Osteocyte (in vitro differentiated cells): ENCODE results near the gene BFSP1. TPM values are rescaled to one million over a fixed set of nuclear protein-coding genes. Genes with fewer than 3 reads are reported as not detected.

ENCODE experiments used
- DNase-seq: peaks from one replicate; pipeline ENCODE4 v3.0.0; 2021; ENCODE audit warnings: mixed read lengths; ENCODE audit not compliant: unreplicated experiment; ENCODE audit errors: extremely low spot score
- H3K27ac Mint-ChIP-seq: one replicate; pipeline ENCODE4 v1.8.0; 2021; ENCODE audit warnings: mild to moderate bottlenecking, mixed read lengths; ENCODE audit not compliant: unreplicated experiment
- H3K27me3 Mint-ChIP-seq: one replicate; pipeline ENCODE4 v1.8.0; 2021; ENCODE audit warnings: mixed read lengths; ENCODE audit not compliant: unreplicated experiment
- H3K36me3 Mint-ChIP-seq: one replicate; pipeline ENCODE4 v1.8.0; 2021; ENCODE audit warnings: mixed read lengths; ENCODE audit not compliant: unreplicated experiment
- H3K4me1 Mint-ChIP-seq: one replicate; pipeline ENCODE4 v1.8.0; 2021; ENCODE audit warnings: mixed read lengths; ENCODE audit not compliant: unreplicated experiment
- H3K4me3 Mint-ChIP-seq: one replicate; pipeline ENCODE4 v1.8.0; 2021; ENCODE audit warnings: mild to moderate bottlenecking, moderate library complexity, mixed read lengths; ENCODE audit not compliant: unreplicated experiment
- H3K9me3 Mint-ChIP-seq: one replicate; pipeline ENCODE4 v1.8.0; 2021; ENCODE audit warnings: mixed read lengths; ENCODE audit not compliant: unreplicated experiment
- CTCF ChIP-seq: fragments of 200-600 bp; sonication (generic); IDR thresholded peaks from 2 replicates; pipeline ENCODE4 v1.5.0; 2021; ENCODE audit warnings: antibody characterized with exemption, mild to moderate bottlenecking, moderate library complexity
- total RNA-seq: library from RNA; stranded (reverse); gene quantifications from 2 replicates; pipeline ENCODE4 v1.2.1, GENCODE V29; 2021

Gene BFSP1
- total RNA-seq, 1 donor from 2014 or later, result 13.8 TPM

GRCh38 chr20:17537959-17538358 lies 6.8 kb upstream of the BFSP1 start:
- peaks cover 63% of the 10 kb centered on the region for H3K4me1 Mint-ChIP-seq
- no peak for DNase-seq
- no peaks in the 10 kb centered on the region for H3K36me3 Mint-ChIP-seq
- H3K9me3 Mint-ChIP-seq, result no peaks in the 10 kb centered on the region
- no peak for TF ChIP-seq CTCF
- H3K27me3 Mint-ChIP-seq, result no peaks in the 10 kb centered on the region
- peak overlapping the region; percentile 47 for H3K27ac Mint-ChIP-seq
- H3K4me3 Mint-ChIP-seq, result no peak overlapping the region

GRCh38 chr20:17536944-17537444 lies 5.8 kb upstream of the BFSP1 start:
- H3K4me3 Mint-ChIP-seq, result no peak overlapping the region
- peak overlapping the region; percentile 62 for H3K27ac Mint-ChIP-seq

GRCh38 chr20:17534077-17534476 lies 2.9 kb upstream of the BFSP1 start:
- H3K27me3 Mint-ChIP-seq, result no peaks in the 10 kb centered on the region
- H3K4me3 Mint-ChIP-seq, result no peak overlapping the region
- TF ChIP-seq CTCF, result no peak
- no peak for DNase-seq
- H3K9me3 Mint-ChIP-seq, result no peaks in the 10 kb centered on the region
- peaks cover 44% of the 10 kb centered on the region for H3K4me1 Mint-ChIP-seq
- H3K36me3 Mint-ChIP-seq, result no peaks in the 10 kb centered on the region
- H3K27ac Mint-ChIP-seq, result no peak overlapping the region

More at GRCh38 chr20:17536944-17537444, 5.8 kb upstream of the BFSP1 start:
- Mint-ChIP-seq H3K27me3 (no peaks in the 10 kb centered on the region), H3K4me1 (peaks cover 54% of the 10 kb centered on the region), H3K36me3 (no peaks in the 10 kb centered on the region), H3K9me3 (no peaks in the 10 kb centered on the region)
- DNase-seq, result peak; percentile 89
- TF ChIP-seq CTCF, result peak; percentile 94

GRCh38 chr20:17533396-17533795 lies 2.2 kb upstream of the BFSP1 start:
- no peak for TF ChIP-seq CTCF
- no peak for DNase-seq
- Mint-ChIP-seq H3K9me3 (no peaks in the 10 kb centered on the region), H3K36me3 (no peaks in the 10 kb centered on the region), H3K27ac (no peak overlapping the region), H3K4me1 (peaks cover 37% of the 10 kb centered on the region), H3K4me3 (no peak overlapping the region), H3K27me3 (no peaks in the 10 kb centered on the region)

- H3K4me3 Mint-ChIP-seq, result peak overlapping the region; percentile 80
- H3K4me1 Mint-ChIP-seq, result peaks cover 22% of the 10 kb centered on the region
- H3K27me3 Mint-ChIP-seq, result no peaks in the 10 kb centered on the region
- no peaks in the 10 kb centered on the region for H3K36me3 Mint-ChIP-seq
- H3K9me3 Mint-ChIP-seq, result no peaks in the 10 kb centered on the region
- no peak for TF ChIP-seq CTCF
- DNase-seq, result no peak
- peak overlapping the region; percentile 95 for H3K27ac Mint-ChIP-seq
These were observed 466 bp upstream of the BFSP1 start for GRCh38 chr20:17531665-17532025.
